ENCODE measurements around the gene ATP2A1. TPM values are rescaled to one million over a fixed set of nuclear protein-coding genes. Genes with fewer than 3 reads are reported as not detected.
"Not testable (repeated sequence)": the region's sequence is repeated elsewhere in the genome, so short reads cannot be mapped to it uniquely, and the experiment has no call there.

Gene ATP2A1
- total and polyA plus RNA-seq, 2 of the 4 experiments (the other 2 are of a cell fraction), result under 0.01 to 0.63 TPM

DNA sequence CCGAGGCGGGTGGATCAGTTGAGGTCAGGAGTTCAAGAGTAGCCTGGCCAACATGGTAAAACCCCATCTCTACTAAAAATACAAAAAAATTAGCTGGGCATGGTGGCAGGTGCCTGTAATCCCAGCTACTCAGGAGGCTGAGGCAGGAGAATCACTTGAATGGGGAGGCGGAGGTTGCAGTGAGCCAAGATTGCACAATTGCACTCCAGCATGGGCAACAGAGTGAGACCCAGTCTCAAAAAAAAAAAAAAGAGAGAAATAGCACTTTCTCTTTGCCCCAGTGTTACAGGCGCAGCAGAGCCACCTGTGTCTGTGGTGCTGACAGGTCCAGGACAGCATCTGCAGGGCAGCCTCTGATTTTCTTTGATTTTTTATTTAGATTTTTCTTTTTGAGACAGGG lies 3.3 kb downstream of the ATP2A1 start:
- ATAC-seq (ENCODE audit: low read depth); H3K27me3 ChIP-seq (ENCODE audit: control insufficient read depth, insufficient read depth, low read length); in situ Hi-C loops (cut with MboI; ENCODE audit: low sequenced_read_pairs); H4K20me1 ChIP-seq (ENCODE audit: insufficient read depth, low read length); H3K14ac ChIP-seq (replicated peaks; ENCODE audit: low read depth, low read length); H2AFZ ChIP-seq (replicated peaks; ENCODE audit: low read length, poor library complexity); H3K56ac ChIP-seq (ENCODE audit: extremely low read depth, insufficient read depth, low read length); H3K9ac ChIP-seq (ENCODE audit: low read depth, low read length); H2BK5ac ChIP-seq (ENCODE audit: low read depth, low read length, poor library complexity, severe bottlenecking); H4K91ac ChIP-seq (ENCODE audit: insufficient read depth, low read depth, low read length); DNase-seq; H2BK15ac ChIP-seq (ENCODE audit: low read depth, low read length); POLR2A ChIA-PET (ENCODE audit: unreplicated experiment); H4K8ac ChIP-seq (ENCODE audit: low read depth in 2 of 2, low read length in 2 of 2); H3K27ac ChIP-seq (ENCODE audit: insufficient read depth, low read length); H3K9me3 ChIP-seq (ENCODE audit: control insufficient read depth, insufficient read depth, low read length); dilution Hi-C loops (cut with HindIII; ENCODE audit: low sequenced_read_pairs, unreplicated experiment); H2BK120ac ChIP-seq (ENCODE audit: low read depth, low read length); CTCF ChIA-PET; H2AK5ac ChIP-seq (ENCODE audit: low read depth, low read length); BruUV-seq (replicated peaks); H3K18ac ChIP-seq (ENCODE audit: low read depth, low read length); H3K36me3 ChIP-seq (ENCODE audit: control insufficient read depth, insufficient read depth, low read length); H3K4ac ChIP-seq (ENCODE audit: low read depth, low read length); H3K4me1 ChIP-seq (ENCODE audit: control insufficient read depth, insufficient read depth, low read length); H2BK20ac ChIP-seq (ENCODE audit: low read depth, low read length); H3K4me3 ChIP-seq (ENCODE audit: insufficient read depth, low read depth, low read length); H3K9me1 ChIP-seq (ENCODE audit: insufficient read depth, low read length); H3K4me2 ChIP-seq (ENCODE audit: low read depth, low read length); H2AK9ac ChIP-seq (replicated peaks; ENCODE audit: low read depth, low read length, poor library complexity); H3K23ac ChIP-seq (ENCODE audit: low read depth, low read length); H4K5ac ChIP-seq (ENCODE audit: low read depth, low read length): not testable (repeated sequence)
- H3K79me1 ChIP-seq (ENCODE audit: low read depth in 1 of 2, low read length in 2 of 2), result peaks cover 4 to 13% of the 10 kb centered on the region in 2 experiments; a peak in 2 of 4 replicates
- no CpG with 5 or more reads among the region's 4 CpGs for WGBS, 2 experiments (ENCODE audit: extremely low coverage in 2 of 2, insufficient read length in 1 of 2)
- intact Hi-C loops (cut with micrococcal nuclease), result loop anchor here (5.0 kb wide), 1 partner anchor 36 kb away; no protein-coding TSS in a partner anchor
